ENCODE measurements around the gene PSEN1.

PSEN1 gene

DNA sequence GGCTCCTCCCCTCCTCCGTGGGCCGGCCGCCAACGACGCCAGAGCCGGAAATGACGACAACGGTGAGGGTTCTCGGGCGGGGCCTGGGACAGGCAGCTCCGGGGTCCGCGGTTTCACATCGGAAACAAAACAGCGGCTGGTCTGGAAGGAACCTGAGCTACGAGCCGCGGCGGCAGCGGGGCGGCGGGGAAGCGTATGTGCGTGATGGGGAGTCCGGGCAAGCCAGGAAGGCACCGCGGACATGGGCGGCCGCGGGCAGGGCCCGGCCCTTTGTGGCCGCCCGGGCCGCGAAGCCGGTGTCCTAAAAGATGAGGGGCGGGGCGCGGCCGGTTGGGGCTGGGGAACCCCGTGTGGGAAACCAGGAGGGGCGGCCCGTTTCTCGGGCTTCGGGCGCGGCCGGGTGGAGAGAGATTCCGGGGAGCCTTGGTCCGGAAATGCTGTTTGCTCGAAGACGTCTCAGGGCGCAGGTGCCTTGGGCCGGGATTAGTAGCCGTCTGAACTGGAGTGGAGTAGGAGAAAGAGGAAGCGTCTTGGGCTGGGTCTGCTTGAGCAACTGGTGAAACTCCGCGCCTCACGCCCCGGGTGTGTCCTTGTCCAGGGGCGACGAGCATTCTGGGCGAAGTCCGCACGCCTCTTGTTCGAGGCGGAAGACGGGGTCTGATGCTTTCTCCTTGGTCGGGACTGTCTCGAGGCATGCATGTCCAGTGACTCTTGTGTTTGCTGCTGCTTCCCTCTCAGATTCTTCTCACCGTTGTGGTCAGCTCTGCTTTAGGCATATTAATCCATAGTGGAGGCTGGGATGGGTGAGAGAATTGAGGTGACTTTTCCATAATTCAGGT lies at the start of gene PSEN1:
TSS of gene PSEN1 (plus strand) at position 121 of the 839 bp plus-strand sequence. CDS start 11,513 bp downstream, outside the sequence.
- peak; percentile 98 for DNase-seq (ENCODE audit: low spot score)

DNA sequence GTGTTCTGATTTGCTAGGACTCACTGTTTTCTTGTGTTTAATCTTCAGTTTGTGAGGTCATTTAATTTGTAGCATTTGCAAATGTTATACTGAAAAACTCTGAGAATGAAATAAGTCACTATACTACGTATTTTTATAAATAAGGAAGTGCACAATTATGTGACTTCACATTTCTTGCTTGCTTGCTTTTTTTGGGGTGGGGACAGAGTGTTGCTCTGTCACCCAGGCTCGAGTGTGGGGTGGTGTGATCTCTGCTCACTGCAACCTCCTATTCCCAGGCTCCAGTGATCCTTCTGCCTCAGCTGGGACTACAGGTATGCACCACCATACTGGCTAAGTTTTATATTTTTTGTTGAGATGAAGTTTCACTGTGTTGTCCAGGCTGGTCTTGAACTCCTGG lies 45.3 kb upstream of the PSEN1 start:
- no peak for DNase-seq (ENCODE audit: low spot score)

DNA sequence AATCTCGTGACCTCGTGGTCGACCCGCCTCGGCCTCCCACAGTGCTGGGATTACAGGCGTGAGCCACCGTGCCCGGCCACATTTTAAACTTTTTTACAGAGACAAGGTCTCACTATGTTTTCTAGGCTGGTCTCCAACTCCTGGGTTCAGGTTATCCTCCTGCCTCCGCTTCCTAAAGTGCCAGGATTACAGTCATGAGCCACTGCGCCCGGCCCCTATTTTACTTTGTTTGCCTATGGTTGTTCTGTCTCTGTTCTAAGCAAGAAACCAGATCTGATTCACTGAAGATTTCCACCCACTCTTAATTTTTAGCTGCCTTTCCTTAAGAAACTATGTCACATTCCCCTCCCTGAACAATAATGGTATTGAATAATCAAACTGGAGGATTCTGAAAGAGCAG lies 38.9 kb upstream of the PSEN1 start:
- DNase-seq (ENCODE audit: low spot score) = no peak

DNA sequence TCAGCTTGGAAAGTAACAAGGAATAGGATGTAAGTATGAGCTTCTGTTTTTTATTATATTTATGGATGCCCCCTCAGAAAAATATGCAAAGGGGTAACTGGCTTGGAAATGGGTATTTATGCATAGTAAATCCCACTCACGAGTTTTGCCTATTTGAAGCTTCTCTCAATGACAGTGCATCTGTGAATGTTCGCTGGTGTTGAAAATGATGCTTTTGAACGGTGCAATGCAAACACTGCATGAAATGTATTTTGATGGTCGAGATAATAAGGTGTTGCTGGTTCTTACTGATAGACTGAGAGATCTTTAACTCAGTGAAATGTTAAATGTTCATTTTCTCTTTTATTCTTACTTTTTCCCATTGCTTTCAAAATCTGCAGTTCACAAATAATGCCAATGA lies 36.0 kb upstream of the PSEN1 start:
- DNase-seq (ENCODE audit: low spot score) = no peak

DNA sequence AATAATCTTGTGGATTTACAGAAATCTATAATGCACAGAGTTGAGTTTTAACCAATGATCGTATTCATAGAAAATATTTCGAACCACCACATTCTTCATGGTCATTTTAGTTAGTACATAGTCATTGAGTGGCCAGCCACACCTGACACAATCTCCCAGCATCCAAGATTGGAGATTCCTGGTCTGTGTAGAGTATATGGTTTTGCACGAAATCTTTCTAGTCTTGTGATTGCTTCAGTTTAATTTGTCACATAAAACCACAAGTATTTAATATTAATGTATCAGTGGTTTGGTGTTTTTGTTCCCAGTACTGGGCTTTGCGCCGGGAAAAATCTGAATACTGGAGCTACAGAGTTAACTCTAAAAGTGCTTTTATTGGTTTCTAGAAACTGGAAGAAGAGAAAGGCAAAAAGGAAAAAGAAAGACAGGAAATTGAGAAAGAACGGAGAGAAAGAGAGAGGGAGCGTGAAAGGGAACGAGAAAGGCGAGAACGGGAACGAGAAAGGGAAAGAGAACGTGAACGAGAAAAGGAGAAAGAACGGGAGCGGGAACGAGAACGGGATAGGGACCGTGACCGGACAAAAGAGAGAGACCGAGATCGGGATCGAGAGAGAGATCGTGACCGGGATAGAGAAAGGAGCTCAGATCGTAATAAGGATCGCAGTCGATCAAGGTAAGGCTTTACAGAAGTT lies 33.4 kb upstream of the PSEN1 start:
- DNase-seq (ENCODE audit: low spot score) = no peak

DNA sequence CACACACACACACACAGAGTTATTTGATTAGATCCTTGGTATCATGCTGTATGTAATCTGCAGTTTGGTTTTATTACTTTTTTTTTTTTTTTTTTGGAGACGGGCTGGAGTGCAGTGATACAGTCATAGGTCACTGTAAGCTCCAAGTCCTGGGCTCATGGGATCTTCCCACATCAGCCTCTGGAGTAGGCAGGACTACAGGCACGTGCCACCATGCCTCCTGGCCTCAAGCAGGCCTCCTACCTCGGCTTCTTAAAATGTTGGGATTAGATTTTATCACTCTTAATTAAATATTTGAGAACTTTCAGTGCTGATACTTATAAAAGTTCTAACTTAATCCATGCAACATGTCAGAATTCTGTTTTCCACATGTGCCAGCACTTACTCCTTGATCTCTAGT lies 31.3 kb upstream of the PSEN1 start:
- no peak for DNase-seq (ENCODE audit: low spot score)

DNA sequence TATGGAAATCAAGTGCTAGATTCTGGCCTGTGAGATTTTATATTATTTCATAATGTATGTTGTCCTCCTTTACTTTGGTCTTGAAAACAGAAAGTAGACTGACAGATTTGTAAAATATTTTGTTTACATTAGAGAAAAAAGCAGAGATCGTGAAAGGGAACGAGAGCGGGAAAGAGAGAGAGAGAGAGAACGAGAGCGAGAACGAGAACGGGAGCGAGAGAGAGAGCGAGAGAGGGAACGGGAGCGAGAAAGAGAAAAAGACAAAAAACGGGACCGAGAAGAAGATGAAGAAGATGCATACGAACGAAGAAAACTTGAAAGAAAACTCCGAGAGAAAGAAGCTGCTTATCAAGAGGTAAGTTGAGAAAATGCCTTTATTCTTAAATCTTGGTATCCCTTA lies 30.6 kb upstream of the PSEN1 start:
- DNase-seq (ENCODE audit: low spot score) = no peak

DNA sequence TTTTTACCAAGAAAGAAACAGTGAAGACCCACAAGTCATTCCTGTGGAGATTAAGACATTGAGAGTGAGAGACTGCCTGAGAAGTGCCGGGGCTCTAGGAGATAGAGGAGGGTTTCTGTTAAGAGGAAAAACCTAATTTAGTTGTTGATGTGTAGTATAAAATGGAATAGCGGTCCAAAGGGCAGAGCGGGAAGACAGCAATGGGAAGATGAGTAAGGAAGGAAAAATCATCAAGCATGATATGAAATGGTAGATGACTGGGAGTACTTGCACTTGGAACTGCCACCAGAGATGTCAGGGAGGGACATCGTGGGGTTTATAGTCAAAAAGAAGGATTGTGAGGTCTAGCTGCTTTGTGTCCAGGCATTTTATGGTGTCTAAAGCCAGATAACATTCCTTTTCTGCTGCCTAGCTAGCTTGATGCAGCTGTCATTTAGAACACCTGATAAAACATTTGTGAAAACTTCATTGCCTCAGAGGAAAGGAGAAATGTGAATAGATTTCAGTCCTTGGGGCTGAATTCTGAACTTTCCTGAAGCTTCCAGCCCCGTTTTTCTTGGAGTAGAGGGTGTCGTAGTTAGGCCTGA lies 20.1 kb upstream of the PSEN1 start:
- DNase-seq (ENCODE audit: low spot score) = no peak

DNA sequence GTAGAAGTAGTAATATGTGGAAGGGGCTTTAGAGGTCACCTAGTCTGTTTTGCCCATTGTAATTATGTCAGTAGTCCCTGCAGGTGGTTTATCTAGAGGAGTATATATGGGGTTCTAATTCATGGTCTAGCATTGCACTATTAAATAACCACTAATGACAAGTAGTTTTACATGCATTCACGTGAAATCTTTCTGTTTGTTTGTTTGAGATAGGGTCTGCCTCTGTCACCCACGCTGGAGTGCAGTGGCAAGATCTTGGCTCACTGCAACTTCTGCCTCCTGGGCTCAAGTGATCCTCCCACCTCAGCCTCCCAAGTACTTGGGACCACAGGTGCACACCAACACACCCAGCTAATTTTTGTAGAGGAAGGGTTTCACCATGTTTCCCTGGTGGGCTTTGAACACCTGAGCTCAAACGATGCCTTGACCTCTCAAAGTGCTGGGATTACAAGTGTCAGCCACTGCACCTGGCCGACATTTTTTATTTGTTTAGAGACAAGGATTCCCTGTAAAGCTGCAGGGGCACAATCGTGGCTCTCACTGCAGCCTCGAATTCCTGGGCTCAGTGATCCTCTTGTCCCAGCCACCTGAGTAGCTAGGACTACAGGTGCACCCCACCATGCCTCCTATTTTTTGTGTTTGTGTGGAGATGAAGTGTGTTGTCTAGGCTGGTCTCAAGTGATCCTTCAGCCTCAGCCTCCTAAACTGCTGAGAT lies 12.0 kb upstream of the PSEN1 start:
- no peak for DNase-seq (ENCODE audit: low spot score)

DNA sequence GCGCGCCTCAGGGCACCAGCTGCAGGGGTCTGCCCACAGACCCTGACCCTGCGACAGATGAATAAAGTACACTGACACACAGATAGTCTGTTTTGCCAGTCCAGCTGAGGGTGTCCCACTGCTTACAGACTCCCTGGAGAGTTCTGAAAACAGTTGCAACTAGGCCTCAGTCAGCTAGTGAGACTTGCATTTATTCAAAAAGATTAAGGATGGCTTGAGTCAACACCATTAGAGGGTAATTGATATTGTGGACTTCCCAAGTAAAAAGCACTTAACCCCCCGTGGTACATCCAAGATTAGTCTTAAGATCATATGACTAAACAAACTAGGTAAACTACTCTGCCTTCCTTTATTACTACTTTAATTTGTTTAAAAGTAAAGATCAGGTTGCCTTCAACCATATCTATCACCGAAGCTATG lies 11.1 kb upstream of the PSEN1 start:
- no peak for DNase-seq (ENCODE audit: low spot score)

DNA sequence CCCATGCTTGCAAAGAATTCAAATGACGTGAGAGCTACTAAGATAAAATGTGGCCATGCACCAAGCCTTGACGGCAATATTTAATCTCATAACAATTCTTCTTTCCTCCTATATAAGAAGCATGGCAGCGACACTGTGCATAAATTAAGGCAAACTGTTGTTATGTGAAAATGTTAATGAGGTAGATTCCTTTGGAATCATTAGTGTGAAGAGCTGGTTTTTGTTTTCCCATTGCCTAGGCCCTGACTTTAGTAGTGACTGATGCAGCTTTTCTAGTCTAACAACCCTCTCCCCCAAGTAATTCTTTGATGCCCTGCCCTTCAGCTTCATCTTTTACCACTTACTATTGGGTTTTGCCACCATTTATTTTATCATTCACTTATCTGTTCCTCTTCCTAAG lies 10.6 kb upstream of the PSEN1 start:
- no peak for DNase-seq (ENCODE audit: low spot score)

DNA sequence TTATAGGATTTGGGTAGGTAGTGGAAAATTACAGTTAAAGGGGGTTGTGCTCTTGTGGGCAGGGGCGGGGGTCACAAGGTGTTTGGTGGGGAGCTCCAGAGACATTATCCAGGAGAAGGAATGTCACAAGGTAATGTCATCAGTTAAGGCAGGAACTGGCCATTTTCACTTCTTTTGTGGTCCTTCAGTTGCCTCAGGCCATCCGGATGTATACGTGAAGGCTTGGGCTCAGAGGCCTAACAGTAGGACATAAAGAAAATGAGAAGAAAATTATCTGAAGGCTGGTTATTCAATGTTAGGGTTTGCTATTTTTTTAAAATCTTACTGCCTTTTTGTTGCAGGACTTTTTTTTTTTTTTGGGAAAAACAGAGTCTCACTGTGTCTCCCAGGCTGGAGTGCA lies 2.5 kb upstream of the PSEN1 start:
- DNase-seq (ENCODE audit: low spot score) = no peak

DNA sequence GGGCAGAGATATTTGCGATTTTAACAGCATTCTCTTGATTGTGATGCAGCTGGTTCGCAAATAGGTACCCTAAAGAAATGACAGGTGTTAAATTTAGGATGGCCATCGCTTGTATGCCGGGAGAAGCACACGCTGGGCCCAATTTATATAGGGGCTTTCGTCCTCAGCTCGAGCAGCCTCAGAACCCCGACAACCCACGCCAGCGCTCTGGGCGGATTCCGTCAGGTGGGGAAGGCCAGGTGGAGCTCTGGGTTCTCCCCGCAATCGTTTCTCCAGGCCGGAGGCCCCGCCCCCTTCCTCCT lies 271 bp upstream of the PSEN1 start:
- no peak for DNase-seq (ENCODE audit: low spot score)

DNA sequence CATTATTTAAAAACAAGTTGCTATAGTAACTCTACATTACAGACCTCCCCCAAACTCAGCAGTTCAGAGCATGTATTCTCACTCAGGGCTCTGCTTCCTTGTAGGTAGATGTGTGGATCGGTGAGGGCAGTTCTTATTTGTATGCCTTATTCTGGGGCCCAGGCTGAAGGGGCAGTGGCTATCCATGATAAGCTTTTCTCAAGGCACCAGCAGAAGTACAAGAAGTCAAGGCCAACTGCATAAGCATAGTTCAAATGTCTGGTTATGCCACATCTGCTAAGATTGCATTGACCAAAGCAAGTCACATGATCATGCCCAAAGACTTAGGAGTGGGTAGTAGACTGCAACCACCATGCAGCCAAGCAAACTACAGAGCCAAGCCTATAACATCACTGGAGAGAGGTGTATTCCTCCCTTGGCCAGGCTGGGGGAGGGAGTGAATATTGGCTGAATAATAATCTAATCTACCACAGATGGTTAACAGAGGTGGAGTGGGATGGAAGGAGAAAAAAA lies 4.6 kb downstream of the PSEN1 start:
- DNase-seq (ENCODE audit: low spot score) = no peak

DNA sequence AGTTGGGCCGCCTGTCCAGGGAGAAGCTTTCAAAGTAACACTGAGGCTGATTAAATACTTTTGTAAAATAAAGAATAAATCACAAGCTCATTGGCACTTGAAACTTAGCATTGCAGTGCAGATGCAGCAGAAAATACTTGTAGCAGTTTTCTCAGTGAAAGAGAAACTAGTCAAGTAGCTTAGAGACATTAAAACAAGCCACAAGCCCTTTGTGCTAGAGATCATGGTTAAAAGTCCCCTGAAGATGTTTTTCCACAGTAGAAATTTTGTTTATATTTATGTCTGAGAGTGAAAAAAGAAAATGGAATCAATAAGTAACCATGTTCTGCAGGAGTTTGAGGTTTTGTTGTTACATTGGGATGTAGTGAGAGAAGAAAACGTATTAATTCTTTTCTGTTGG lies 5.9 kb downstream of the PSEN1 start:
- no peak for DNase-seq (ENCODE audit: low spot score)

DNA sequence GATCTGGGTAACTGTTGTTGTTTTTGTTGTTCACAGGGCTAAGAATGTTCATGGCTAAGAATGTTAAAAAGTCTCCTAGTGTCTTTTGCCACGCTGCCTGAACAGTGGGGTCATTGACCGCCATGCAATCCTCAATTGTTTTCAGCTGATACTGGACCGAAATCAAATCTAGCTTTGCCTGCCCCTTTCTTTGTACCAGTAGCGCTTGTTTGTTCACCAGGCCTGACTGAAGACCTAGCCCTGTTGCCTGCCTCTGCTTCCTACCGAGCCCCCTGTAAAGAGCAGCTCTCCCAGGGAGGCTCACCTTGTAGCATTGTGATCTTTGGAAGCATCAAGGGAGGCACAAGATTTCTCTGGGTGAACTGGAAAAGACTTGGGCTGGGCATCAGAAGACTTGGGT lies 6.7 kb downstream of the PSEN1 start:
- no peak for DNase-seq (ENCODE audit: low spot score)

DNA sequence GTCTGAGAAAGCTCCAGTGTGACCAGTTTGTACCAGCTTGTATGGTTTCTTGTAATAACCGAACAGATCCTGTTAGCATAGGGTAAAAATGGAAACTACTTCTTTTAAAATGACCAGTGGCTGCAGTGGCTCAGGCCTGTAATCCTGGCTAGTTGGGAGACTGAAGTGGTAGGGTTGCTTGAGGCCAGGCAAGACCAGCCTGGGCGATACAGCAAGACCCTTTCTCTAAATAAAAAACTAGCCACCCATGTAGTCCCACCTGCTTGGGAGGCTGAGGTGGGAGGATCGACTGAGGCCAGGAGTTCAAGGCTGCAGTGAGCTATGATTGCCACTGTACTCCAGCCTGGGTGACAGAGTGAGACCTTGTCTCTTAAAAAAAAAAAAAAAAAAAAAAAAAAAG lies 7.3 kb downstream of the PSEN1 start:
- no peak for DNase-seq (ENCODE audit: low spot score)

DNA sequence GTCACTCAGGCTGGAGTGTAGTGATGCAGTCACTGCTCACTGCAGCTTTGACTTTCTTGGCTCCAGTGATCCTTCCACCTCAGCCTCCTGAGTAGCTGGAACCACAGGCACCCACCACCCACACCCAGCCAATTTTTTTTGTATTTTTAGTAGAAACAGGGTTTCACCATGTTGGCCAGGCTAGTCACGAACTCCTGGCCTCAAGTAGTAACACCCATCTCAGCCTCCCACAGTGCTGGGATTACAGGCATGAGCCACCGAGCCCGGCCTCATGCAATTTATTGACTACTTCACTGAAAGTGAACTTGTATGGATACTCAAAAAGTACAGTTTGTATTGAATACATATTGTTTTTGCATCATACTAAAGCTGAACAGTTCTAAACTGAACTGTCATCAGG lies 9.1 kb downstream of the PSEN1 start:
- DNase-seq (ENCODE audit: low spot score) = no peak

DNA sequence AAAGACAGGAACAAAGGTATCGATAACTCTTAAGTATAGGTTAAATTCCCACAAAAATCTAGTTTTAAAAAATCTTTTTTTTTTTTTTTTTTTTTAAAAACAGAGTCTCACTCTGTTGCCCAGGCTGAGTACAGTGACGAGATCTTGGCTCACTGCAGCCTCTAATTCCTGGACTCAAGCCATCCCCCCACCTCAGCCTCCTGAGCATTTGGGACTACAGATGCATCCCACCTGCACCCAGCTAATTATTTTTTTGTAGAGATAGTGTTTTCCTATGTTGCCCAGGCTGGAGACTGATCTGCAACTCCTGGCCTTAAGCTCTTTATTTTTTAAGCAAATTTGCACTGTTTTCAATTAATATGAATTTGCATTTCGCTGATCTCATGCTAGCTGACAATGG lies 9.8 kb downstream of the PSEN1 start:
- no peak for DNase-seq (ENCODE audit: low spot score)

DNA sequence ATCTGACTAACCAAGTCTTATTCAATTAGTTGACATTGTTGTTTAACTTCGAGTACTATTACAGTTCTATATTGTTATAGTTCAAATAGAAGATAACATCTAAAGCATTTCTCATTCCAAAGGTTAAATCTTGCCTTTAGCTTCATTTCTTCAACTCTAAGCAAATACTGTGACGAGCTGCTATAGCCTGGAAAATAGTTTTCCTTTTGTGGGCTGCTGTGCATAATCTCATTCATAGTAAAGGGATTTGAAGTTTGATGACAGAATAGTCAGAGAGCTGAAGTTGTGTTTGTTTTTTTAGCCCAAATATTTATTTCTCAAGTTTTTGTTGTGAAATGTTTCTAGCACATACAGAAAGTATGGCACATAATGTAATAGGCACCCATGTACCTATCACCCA lies 13.4 kb downstream of the PSEN1 start:
- DNase-seq (ENCODE audit: low spot score) = no peak

DNA sequence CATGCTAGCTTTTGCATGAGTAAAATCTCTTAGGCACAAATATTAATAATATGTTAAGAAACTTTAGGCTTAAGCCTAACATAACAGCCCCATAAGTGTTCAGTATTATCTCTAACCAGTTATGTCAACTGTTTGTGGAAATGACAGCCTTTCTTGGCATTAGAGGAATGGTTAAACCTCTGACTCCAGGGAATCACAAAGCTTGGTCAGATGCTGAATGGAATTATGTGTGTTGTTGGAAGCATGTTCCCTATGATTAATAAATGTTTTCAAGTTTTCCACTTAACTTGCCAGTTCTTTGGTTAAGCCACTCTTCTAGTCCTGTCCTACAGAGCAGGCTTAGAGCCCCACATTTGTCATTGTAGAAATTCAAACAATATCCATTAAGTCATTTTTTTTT lies 17.0 kb downstream of the PSEN1 start:
- peak; percentile 20 for DNase-seq (ENCODE audit: low spot score)

DNA sequence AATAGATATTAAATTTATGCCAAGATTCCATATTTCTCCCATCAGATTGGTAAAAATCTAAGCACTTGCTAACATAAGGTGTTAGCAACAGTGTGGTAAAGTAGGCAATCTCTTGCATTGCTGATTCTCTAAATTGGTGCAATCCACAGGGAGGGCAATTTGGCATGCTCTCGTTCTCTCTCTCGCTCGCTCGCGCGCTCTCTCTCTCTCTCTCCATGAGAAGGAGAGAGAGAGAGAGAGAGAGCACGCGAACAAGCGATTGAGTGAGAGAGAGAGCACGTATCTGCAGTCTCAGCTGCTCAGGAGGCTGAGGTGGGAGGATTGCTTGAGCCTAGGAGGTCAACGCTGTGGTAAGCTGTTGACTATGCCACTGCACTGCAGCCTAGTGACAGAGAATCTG lies 25.9 kb downstream of the PSEN1 start:
- no peak for DNase-seq (ENCODE audit: low spot score)

DNA sequence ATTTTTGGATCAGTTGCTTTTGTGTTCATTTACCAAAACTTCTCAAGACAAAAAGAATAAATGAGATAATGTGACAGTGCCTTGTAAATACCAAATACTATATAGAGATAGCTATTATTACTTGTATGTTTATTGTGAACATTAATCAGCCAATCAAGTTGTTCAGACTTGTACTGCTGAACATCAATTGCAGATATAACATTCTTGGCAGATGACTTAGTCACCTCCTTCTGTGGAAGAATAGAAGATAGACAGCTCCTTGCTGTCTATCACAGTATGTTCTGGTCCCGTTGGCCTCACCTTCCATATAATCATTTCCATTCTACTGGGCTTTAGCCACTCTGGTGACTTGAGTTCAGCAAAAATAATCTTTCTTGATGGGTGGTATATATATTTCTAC lies 30.1 kb downstream of the PSEN1 start:
- no peak for DNase-seq (ENCODE audit: low spot score)

All from AG08396 (cell line).